ENCODE results near the gene EXOC7.
"Not testable (repeated sequence)": the region's sequence is repeated elsewhere in the genome, so short reads cannot be mapped to it uniquely, and the experiment has no call there.

The EXOC7 gene

DNA sequence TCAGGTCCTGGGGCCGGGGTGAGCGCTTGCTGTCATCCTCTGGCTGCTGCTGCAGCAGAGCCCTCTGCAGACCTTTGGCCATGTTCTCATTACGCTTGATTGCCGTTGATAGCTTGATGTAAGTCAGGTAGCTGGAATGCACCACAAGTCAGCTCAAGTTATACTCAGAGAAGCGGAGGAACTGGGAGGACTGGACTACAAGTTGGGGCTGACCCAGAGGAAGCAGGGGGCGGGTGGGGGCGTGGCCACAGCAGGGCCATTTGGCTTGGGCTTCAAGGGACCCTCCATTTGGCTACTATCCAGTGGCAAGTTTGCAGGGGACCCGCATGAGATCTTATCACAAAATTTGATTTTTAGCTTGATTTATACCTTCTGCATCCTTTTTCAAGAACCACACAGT lies 57.5 kb downstream of the EXOC7 start:
- ATAC-seq (no peak), DNase-seq (no peak)
- peaks cover 57% of the 10 kb centered on the region for H3K36me3 Mint-ChIP-seq (ENCODE audit: low read depth)
- no peaks in the 10 kb centered on the region for H3K9me3 Mint-ChIP-seq
- no peaks in the 10 kb centered on the region for H3K27me3 Mint-ChIP-seq
- H3K4me3 Mint-ChIP-seq, result no peak overlapping the region
- no peak overlapping the region for H3K27ac Mint-ChIP-seq
- peaks cover 12% of the 10 kb centered on the region for H3K4me1 Mint-ChIP-seq

DNA sequence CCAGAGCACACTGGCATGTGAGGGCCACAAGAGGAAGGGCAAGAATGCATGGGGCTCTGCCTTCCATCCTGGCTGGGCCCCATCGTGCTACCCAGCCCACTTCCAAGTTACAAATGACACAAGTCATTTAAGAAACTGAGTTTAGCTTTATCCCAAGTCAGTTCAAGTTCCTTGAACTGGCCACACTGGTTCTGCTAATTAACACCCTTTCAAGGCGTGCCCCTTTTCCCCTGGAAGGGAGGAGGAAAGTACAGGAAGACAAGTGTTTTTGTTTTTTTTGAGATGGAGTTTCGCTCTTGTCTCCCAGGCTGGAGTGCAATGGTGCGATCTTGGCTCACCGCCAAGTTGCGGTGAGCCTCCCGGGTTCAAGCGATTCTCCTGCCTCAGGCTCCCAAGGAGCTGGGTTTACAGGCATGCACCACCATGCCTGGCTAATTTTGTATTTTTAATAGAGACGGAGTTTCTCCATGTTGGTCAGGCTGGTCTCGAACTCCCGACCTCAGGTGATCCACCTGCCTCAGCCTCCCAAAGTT lies 59.0 kb downstream of the EXOC7 start:
- H3K4me1 Mint-ChIP-seq, ATAC-seq, H3K4me3 Mint-ChIP-seq, H3K27me3 Mint-ChIP-seq, H3K27ac Mint-ChIP-seq, H3K9me3 Mint-ChIP-seq, DNase-seq: not testable (repeated sequence)
- peaks cover 57% of the 10 kb centered on the region for H3K36me3 Mint-ChIP-seq (ENCODE audit: low read depth)

DNA sequence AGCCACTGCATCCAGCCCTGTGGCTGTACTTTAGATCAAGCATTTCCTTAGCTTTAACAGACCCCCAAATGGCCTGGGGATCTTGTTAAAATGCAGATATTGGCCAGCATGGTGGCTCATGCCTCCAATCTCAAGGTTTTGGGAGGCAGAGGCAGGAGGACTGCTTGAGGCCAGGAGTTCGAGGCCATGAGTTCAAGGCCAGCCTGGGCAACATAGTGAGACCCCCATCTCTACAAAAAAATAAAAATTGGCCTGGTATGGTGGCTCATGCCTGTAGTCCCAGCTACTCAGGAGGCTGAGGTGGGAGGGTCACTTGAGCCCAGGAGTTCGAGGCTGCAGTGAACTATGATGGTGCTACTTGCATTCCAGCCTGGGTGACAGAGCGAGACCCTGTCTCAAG lies 60.7 kb downstream of the EXOC7 start:
- not testable (repeated sequence) for H3K9me3 Mint-ChIP-seq, H3K27ac Mint-ChIP-seq, ATAC-seq, H3K4me1 Mint-ChIP-seq, H3K27me3 Mint-ChIP-seq, H3K4me3 Mint-ChIP-seq, DNase-seq
- H3K36me3 Mint-ChIP-seq (ENCODE audit: low read depth), result peaks cover 59% of the 10 kb centered on the region

DNA sequence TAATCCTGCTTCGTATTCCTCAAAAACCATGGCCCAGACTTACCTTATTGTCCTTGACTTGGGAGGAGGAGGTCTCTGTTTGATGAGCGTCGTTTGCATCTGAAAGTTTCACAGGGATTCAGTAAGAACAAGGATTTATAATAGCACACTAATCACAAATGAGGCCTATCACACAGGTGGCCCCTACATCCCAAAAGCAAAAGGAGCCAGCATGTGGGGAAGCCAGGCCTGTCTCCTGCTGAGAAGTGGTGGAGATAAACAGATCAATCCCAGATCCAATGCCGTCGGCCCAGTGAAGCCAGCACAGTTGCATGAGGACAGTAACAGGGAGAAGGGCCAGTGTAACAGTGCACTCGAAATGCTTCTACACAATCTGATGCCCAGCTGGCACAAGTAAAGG lies 63.2 kb downstream of the EXOC7 start:
- H3K36me3 Mint-ChIP-seq (ENCODE audit: low read depth), result peaks cover 49% of the 10 kb centered on the region
- ATAC-seq, result no peak
- peaks cover 1% of the 10 kb centered on the region for H3K4me1 Mint-ChIP-seq
- no peak overlapping the region for H3K4me3 Mint-ChIP-seq
- H3K27ac Mint-ChIP-seq, result no peak overlapping the region
- H3K27me3 Mint-ChIP-seq, result no peaks in the 10 kb centered on the region
- no peak for DNase-seq
- H3K9me3 Mint-ChIP-seq, result no peaks in the 10 kb centered on the region

DNA sequence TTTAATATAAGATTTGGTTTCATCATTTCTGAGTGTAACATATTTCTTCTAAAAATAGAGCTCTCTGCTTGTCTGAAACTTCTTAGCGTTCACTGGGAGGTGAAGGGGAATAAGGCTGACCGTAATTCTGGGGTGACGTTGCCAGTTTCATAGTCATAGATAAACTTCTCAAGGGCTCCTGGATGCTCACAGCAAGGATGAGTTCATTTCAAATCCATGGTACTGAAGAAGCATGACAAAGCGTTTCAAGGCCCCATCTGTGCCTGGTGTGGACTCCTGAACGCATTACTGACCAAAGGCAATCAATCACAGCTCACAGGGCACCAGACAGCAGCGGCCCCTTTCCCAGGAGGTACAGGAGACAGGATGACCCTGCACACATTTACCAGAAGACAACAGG lies 64.5 kb downstream of the EXOC7 start:
- peaks cover 40% of the 10 kb centered on the region for H3K36me3 Mint-ChIP-seq (ENCODE audit: low read depth)
- ATAC-seq, result no peak

DNA sequence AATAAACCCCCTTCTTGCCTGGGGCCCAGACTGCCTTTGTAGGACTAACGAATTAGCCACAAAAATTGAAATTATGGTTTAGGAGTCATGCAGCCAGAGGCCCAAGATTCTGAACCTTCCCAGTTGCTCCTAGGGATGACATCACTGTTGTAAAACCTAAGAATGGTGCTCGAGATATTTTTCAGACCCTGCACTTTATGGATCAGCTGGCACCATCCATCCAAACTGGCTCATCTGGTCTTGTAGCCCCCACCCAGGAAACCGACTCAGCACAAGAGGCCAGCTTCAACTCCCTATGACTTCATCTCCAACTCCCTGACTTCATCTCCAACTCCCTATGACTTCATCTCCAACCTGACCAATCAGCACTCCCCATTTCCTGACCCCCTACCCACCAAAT lies 65.5 kb downstream of the EXOC7 start:
- Mint-ChIP-seq H3K4me3 (no peak overlapping the region), H3K27me3 (no peaks in the 10 kb centered on the region), H3K4me1 (peaks cover 3% of the 10 kb centered on the region), H3K27ac (peak overlapping the region; percentile 10), H3K9me3 (no peaks in the 10 kb centered on the region), H3K36me3 (ENCODE audit: low read depth) (peaks cover 31% of the 10 kb centered on the region)
- DNase-seq (no peak), ATAC-seq (no peak)

More for the DNA sequence above, 64.5 kb downstream of the EXOC7 start:
- Mint-ChIP-seq H3K4me1 (peaks cover 3% of the 10 kb centered on the region), H3K27me3 (no peaks in the 10 kb centered on the region), H3K4me3 (no peak overlapping the region), H3K27ac (no peak overlapping the region), H3K9me3 (no peaks in the 10 kb centered on the region)
- no peak for DNase-seq

DNA sequence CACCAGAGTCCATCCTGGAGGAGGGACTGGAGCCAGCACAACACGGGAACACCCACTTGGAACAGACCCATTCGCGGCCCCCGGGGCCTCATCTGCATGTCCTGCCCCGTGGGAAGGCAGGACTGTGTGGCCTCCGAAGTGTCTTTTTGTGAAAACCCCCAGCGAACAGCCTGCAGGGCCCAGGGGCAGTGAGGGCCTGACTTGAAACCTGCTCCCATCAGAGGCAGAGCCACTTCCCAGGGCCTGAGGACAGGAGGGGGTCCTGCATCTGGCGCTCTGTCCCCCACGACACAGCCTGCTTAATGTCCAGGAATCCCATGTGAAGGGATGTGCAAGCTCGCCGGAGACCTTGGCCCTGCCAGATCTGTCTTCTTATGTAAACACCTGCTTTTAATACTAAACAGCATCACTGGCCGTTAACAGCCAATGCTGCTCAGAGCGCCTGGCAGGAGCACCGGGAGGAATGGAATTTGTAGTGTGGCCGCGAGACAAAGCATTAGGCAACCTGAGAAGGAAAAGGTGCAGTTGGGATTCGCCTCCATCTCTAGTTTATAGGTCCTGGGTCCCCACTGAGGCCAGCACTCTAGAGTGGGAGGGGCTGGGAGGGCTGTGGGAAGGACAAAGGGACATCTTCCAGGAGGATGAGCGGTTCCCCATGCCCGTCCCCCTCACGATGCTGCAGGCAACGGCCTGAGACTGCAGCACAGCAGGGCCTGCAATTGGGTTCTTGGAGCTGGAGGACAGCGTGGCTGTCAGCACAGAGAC lies 66.9 kb downstream of the EXOC7 start:
- Mint-ChIP-seq H3K4me1 (peaks cover 3% of the 10 kb centered on the region), H3K27me3 (no peaks in the 10 kb centered on the region), H3K9me3 (no peaks in the 10 kb centered on the region), H3K27ac (no peak overlapping the region), H3K4me3 (no peak overlapping the region), H3K36me3 (ENCODE audit: low read depth) (peaks cover 31% of the 10 kb centered on the region)
- ATAC-seq, result no peak
- no peak for DNase-seq

DNA sequence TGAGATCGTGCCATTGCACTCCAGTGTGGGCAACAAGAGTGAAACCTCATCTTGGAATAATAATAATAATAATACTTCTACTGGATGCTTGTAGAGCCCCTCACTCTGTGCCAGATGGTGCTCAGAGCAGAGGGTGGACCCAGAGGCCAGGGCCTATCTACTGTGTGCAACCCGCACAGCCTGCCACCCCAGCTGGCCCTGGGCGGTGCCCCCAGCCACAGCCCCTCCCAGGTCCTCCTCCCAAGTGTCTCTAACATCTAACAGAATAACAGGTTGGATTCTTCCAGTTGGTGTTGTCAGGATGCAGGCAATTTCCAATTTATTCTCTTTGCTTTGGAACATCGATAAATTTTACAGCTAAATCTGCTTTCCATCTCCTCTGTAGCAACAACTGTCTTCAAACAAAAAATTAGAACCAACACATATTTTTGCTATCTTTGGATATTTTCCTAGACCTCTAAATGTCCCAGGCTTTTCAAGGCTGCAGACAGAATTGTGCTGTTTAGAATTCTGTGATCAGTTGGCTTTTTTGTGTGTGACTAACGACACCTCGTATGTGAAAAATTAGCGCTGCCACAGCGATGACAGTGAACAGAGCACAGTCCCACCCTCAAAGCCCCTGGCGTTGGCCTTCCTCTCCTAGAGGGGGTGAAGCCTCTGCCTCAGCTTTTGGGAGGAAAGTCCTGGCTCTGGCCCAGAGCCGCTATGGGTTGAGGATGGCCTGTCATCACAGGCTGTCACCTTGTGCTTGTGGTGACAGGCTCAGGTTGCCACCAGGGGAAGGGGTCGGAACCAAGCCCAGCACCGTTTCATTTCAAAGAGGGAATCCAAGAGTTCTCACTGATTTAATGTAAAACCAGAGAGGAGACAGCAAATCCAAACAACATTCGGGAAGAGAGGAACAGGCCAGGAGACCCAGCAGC lies 68.9 kb downstream of the EXOC7 start:
- Mint-ChIP-seq H3K4me3 (no peak overlapping the region), H3K27me3 (no peaks in the 10 kb centered on the region), H3K4me1 (peaks cover 8% of the 10 kb centered on the region), H3K9me3 (no peaks in the 10 kb centered on the region), H3K27ac (no peak overlapping the region), H3K36me3 (ENCODE audit: low read depth) (peaks cover 17% of the 10 kb centered on the region)
- no peak for DNase-seq
- no peak for ATAC-seq

DNA sequence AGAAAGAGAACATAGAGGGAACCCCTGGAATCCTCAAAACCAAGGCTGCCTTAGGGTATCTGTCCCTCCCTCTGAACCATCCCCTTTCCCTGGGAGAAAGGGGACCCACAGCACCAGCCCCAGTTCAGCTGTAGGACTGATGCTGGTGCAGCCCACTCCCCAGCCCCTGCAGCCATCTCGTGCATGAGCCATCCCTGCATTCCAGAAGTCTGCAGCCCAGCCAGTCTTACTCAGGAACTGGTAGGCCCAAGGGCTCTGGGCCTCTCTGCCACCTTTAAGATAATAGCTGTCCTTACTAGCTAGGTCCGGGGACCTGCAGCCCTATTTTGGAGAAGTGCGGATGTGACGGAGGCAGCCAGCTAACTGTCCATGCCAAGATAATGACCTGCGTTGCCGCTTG lies 70.4 kb downstream of the EXOC7 start:
- no peak for ATAC-seq
- Mint-ChIP-seq H3K27ac (no peak overlapping the region), H3K27me3 (no peaks in the 10 kb centered on the region)

DNA sequence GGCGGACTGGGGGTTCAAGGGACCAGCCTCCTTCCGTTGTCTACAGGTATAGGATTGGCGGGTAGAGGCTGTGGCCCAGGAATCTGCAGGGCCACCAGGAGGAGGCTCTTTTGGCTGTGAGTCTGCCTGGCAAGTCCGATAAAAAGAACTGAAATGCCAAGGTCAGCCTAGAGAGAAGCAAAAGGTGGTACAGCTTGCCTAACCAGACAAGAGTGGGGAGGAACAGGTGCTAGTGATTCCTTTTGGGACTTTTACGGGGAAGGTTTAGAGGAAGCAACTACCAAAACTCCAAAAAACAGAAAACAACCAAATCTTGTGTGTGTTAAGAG lies 70.8 kb downstream of the EXOC7 start:
- H3K4me3 Mint-ChIP-seq, result no peak overlapping the region
- DNase-seq (no peak), ATAC-seq (no peak)
- H3K36me3 Mint-ChIP-seq (ENCODE audit: low read depth), result no peaks in the 10 kb centered on the region
- H3K27ac Mint-ChIP-seq, result no peak overlapping the region
- H3K27me3 Mint-ChIP-seq, result no peaks in the 10 kb centered on the region
- no peaks in the 10 kb centered on the region for H3K9me3 Mint-ChIP-seq
- peaks cover 16% of the 10 kb centered on the region for H3K4me1 Mint-ChIP-seq

More for the DNA sequence above, 70.4 kb downstream of the EXOC7 start:
- Mint-ChIP-seq H3K36me3 (ENCODE audit: low read depth) (peaks cover 2% of the 10 kb centered on the region), H3K4me1 (peaks cover 16% of the 10 kb centered on the region), H3K9me3 (no peaks in the 10 kb centered on the region), H3K4me3 (no peak overlapping the region)
- no peak for DNase-seq

DNA sequence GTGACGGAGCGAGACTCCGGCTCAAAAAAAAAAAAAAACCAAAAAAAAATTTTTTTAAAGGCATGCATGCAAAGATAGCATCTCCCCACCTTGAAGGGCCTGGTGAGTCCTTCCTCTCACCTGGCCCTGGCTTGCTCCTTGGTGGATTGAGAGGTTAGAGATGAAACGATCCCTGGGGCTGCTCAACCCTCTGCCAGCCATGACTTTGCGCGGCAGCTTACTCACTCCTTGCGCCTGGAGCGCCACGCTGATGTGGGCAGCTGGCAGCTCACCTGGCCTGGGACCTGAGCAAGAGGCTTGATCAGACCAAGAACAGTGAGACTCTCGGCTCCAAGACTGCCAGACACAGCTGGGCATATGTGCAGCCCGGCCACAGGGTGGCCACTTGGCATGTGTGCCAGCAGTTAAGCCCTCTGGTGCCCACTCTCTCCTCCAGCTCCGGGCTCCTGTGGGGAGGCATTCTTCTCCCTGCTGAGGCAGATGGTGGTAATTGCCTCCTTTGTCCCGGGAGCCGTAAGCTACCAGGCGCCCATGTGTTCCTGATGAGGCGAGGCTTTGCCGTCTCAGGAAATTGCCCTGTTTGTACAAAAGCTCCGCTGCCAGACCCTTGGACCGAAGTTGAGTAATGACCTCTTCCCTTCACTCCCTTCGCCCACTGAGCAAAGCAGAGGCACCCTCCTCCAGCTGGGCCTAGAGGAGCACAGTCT lies 71.4 kb downstream of the EXOC7 start:
- H3K4me3 Mint-ChIP-seq, result no peak overlapping the region
- no peaks in the 10 kb centered on the region for H3K36me3 Mint-ChIP-seq (ENCODE audit: low read depth)
- H3K27ac Mint-ChIP-seq, result no peak overlapping the region
- no peak for ATAC-seq
- no peak for DNase-seq
- H3K4me1 Mint-ChIP-seq, result peaks cover 16% of the 10 kb centered on the region
- H3K9me3 Mint-ChIP-seq, result no peaks in the 10 kb centered on the region
- H3K27me3 Mint-ChIP-seq, result no peaks in the 10 kb centered on the region

Measured in activated naive CD8-positive, alpha-beta T cell treated with anti-CD3 and anti-CD28 coated beads, Interleukin-2, amount 50 U/mL, for 24 hours (primary cell).